Breast epithelium (tissue), 4 donors: ENCODE measurements around the gene PELI2. TPM values are rescaled to one million over a fixed set of nuclear protein-coding genes. Genes with fewer than 3 reads are reported as not detected.

Experiments
- DNase-seq, 2 donors: peaks; one replicate each; pipeline ENCODE4 v3.0.0-alpha.2; 2019; ENCODE audit warnings: low spot score in 2 of 2
- H3K27ac ChIP-seq, 2 donors: fragments of 200-600 bp; sonication (generic) in 1 of 2; one replicate each; pipeline ENCODE4 v1.5.1; 2016 to 2019; ENCODE audit warnings: mild to moderate bottlenecking in 1 of 2
- H3K27me3 ChIP-seq, 2 donors: fragments of 200-600 bp; sonication (generic) in 1 of 2; one replicate each; pipeline versions ENCODE4 v1.5.1 to v1.6.0; 2017 to 2019; ENCODE audit warnings: control low read depth in 1 of 2, mild to moderate bottlenecking in 1 of 2
- H3K36me3 ChIP-seq: fragments of 200-600 bp; one replicate; pipeline ENCODE4 v1.5.1; 2019
- H3K4me1 ChIP-seq, 2 donors: fragments of 200-600 bp; sonication (generic); one replicate each; pipeline ENCODE4 v1.5.1; 2016 to 2019; ENCODE audit warnings: control low read depth in 1 of 2
- H3K4me3 ChIP-seq, 3 donors: fragments of 200-600 bp; sonication (generic); 1 replicate in 2 of 3; 2 replicates in 1 of 3; pipeline ENCODE4 v1.5.1; 2016 to 2019; ENCODE audit warnings: mild to moderate bottlenecking in 3 of 3, moderate library complexity in 2 of 3
- H3K9me3 ChIP-seq, 2 donors: fragments of 200-600 bp; sonication (generic) in 1 of 2; one replicate each; pipeline ENCODE4 v1.5.1; 2016 to 2019; ENCODE audit warnings: control low read depth in 1 of 2
- POLR2A ChIP-seq: fragments of 450-650 bp; IDR thresholded peaks from one replicate; pipeline ENCODE4 v1.6.1; 2016; ENCODE audit warnings: antibody characterized with exemption, mild to moderate bottlenecking, moderate library complexity
- POLR2AphosphoS5 ChIP-seq, 3 donors: sonication (generic); formaldehyde crosslinking; IDR thresholded peaks; one replicate each; pipeline ENCODE4 v1.6.1; 2017; ENCODE audit warnings: antibody characterized with exemption in 3 of 3
- intact Hi-C: fragments of 100-400 bp; cut with DNase I; formaldehyde crosslinking; loops from one replicate; pipeline ENCODE4 v1.15.1; 2023; ENCODE audit warnings: low total_unique reads
- total RNA-seq, 3 donors: library from RNA; depleted of rRNA; stranded (reverse); fragments of >200 nt; gene quantifications; one replicate each; pipeline ENCODE4 v1.1.0, GENCODE V29; 2016
- TF ChIP-seq, protein P1 (sequence below), 3 donors: fragments of 450-650 bp; IDR thresholded peaks; one replicate each; pipeline ENCODE4 v1.5.1; 2016 to 2017; ENCODE audit warnings: antibody characterized with exemption in 3 of 3, mild to moderate bottlenecking in 3 of 3, moderate library complexity in 3 of 3

PELI2 gene
- total RNA-seq, 3 donors from 2014 or later, result 11.5 to 24.1 (median 16.2) TPM

- H3K27me3 ChIP-seq, result no peaks in the 10 kb centered on the region
- TF ChIP-seq POLR2A (no peak), POLR2AphosphoS5 (IDR thresholded peaks at IDR 0.05) (peak in 1 of 3 donors; percentile 42)
- TF ChIP-seq, protein P1, sequence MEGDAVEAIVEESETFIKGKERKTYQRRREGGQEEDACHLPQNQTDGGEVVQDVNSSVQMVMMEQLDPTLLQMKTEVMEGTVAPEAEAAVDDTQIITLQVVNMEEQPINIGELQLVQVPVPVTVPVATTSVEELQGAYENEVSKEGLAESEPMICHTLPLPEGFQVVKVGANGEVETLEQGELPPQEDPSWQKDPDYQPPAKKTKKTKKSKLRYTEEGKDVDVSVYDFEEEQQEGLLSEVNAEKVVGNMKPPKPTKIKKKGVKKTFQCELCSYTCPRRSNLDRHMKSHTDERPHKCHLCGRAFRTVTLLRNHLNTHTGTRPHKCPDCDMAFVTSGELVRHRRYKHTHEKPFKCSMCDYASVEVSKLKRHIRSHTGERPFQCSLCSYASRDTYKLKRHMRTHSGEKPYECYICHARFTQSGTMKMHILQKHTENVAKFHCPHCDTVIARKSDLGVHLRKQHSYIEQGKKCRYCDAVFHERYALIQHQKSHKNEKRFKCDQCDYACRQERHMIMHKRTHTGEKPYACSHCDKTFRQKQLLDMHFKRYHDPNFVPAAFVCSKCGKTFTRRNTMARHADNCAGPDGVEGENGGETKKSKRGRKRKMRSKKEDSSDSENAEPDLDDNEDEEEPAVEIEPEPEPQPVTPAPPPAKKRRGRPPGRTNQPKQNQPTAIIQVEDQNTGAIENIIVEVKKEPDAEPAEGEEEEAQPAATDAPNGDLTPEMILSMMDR (IDR thresholded peaks at IDR 0.05), result peak in 1 of 3 donors; percentile 36
- peaks cover 0 to 9% of the 10 kb centered on the region in 2 donors for H3K4me1 ChIP-seq
- peak overlapping the region; percentile 36 to 66 for H3K27ac ChIP-seq
- intact Hi-C loops, result no loop called here
- H3K9me3 ChIP-seq, result peaks cover 4 to 23% of the 10 kb centered on the region in 2 donors
- DNase-seq, result peak in 1 of 2 donors; percentile 40
- no peak overlapping the region for H3K4me3 ChIP-seq
- no peaks in the 10 kb centered on the region for H3K36me3 ChIP-seq
Observed at GRCh38 chr14:56168007-56168616, 49.9 kb downstream of the PELI2 start.

- intact Hi-C loops, result no loop called here
- Histone ChIP-seq H3K27me3 (no peaks in the 10 kb centered on the region), H3K4me3 (no peak overlapping the region), H3K4me1 (peaks cover 0 to 9% of the 10 kb centered on the region in 2 donors), H3K27ac (no peak overlapping the region), H3K36me3 (no peaks in the 10 kb centered on the region), H3K9me3 (peaks cover 0 to 10% of the 10 kb centered on the region in 2 donors)
- DNase-seq, result no peak
- TF ChIP-seq POLR2AphosphoS5 (IDR thresholded peaks at IDR 0.05) (no peak), POLR2A (no peak)
- TF ChIP-seq, protein P1 (IDR thresholded peaks at IDR 0.05), result no peak
Observed at GRCh38 chr14:56170028-56170427, 51.8 kb downstream of the PELI2 start.

DNA sequence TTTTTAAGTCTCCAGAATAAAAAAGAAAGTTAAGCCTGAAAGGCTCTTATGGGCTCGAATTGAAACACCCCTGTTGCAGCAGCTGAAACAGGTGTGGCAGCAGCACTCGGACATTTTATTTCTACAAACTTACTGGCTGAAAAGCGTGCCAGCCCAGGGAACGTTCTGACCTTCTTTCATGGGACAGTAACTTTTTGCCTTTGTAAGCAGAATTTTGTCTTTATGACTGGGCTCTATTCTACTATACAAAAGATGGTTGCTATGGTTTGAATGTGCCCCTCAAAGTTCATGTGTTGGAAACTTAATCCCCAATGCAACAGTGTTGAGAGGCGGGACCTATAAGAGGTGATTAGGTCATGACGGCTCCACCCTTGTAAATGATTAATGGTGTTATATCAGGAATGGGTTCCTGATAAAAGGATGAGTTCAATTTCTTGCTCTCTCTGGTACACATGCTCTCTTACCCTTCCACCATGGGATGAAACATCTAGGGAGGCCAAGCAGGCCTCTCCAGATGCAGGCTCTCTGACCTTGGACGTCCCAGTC lies 52.7 kb downstream of the PELI2 start:
- no peaks in the 10 kb centered on the region for H3K27me3 ChIP-seq
- H3K9me3 ChIP-seq, result peaks cover 0 to under 1% of the 10 kb centered on the region in 2 donors
- H3K27ac ChIP-seq, result no peak overlapping the region
- intact Hi-C loops, result no loop called here
- peaks cover 0 to 9% of the 10 kb centered on the region in 2 donors for H3K4me1 ChIP-seq
- H3K36me3 ChIP-seq, result no peaks in the 10 kb centered on the region
- no peak overlapping the region for H3K4me3 ChIP-seq
- DNase-seq, result no peak
- TF ChIP-seq POLR2A, result no peak

DNA sequence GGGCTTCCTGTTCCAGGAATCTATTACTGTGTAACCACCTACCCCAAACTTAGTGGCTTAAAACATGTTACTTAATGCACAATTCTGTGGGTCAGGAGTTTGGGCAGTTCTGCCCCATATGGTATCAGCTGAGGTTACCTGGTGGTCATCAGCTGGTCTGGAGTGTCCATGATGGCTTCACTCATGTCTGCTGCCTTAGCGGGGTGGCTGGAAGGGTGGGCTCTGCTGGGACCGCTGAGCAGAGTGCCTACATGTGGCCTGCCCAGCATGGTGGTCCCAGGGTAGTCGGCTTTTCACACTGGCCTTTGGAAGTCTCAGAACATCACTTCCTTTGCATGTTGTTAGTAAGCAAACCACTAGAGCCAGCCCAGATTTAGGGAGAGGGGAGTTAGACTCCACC lies 53.9 kb downstream of the PELI2 start:
- Histone ChIP-seq H3K4me1 (peaks cover 0 to 9% of the 10 kb centered on the region in 2 donors), H3K36me3 (no peaks in the 10 kb centered on the region), H3K9me3 (no peaks in the 10 kb centered on the region), H3K27ac (peak overlapping the region; percentile 68 to 78), H3K27me3 (no peaks in the 10 kb centered on the region), H3K4me3 (no peak overlapping the region)
- intact Hi-C loops, result no loop called here
- DNase-seq, result no peak
- TF ChIP-seq POLR2A (no peak), POLR2AphosphoS5 (IDR thresholded peaks at IDR 0.05) (no peak)
- TF ChIP-seq, protein P1 (IDR thresholded peaks at IDR 0.05), result no peak

GRCh38 chr14:56172571-56172971 lies 54.4 kb downstream of the PELI2 start:
- Histone ChIP-seq H3K4me3 (no peak overlapping the region), H3K36me3 (no peaks in the 10 kb centered on the region), H3K27me3 (no peaks in the 10 kb centered on the region), H3K9me3 (no peaks in the 10 kb centered on the region), H3K4me1 (peaks cover 0 to 9% of the 10 kb centered on the region in 2 donors), H3K27ac (peak overlapping the region; percentile 68 to 78)
- no peak for DNase-seq
- intact Hi-C loops, result no loop called here
- TF ChIP-seq, protein P1 (IDR thresholded peaks at IDR 0.05), result no peak
- no peak for TF ChIP-seq POLR2A
- TF ChIP-seq POLR2AphosphoS5 (IDR thresholded peaks at IDR 0.05), result no peak
